Measurements from ENCODE around the gene GUCA2A.
"Not testable (repeated sequence)": the region's sequence is repeated elsewhere in the genome, so short reads cannot be mapped to it uniquely, and the experiment has no call there.

The GUCA2A gene

GRCh38 chr1:42164551-42165420 is at the start of gene GUCA2A:
Gene GUCA2A, minus strand, starts transcription at chr1:42164745. Its CDS starts 33 bp downstream, at chr1:42164712.
- DNase-seq = no peak

GRCh38 chr1:42211224-42211623 is 46.7 kb upstream of the GUCA2A start:
- DNase-seq = no peak

- DNase-seq = no peak
Measured at GRCh38 chr1:42210421-42211133, 46.0 kb upstream of the GUCA2A start.

- no peak for DNase-seq
Measured at GRCh38 chr1:42209526-42210251, 45.1 kb upstream of the GUCA2A start.

- not testable (repeated sequence) for DNase-seq
Measured at GRCh38 chr1:42206930-42207329, 42.4 kb upstream of the GUCA2A start.

- no peak for DNase-seq
Measured at GRCh38 chr1:42206164-42206563, 41.6 kb upstream of the GUCA2A start.

GRCh38 chr1:42201986-42202385 is 37.4 kb upstream of the GUCA2A start:
- DNase-seq = no peak

GRCh38 chr1:42198251-42198650 is 33.7 kb upstream of the GUCA2A start:
- no peak for DNase-seq

- no peak for DNase-seq
Measured at GRCh38 chr1:42195841-42196240, 31.3 kb upstream of the GUCA2A start.

GRCh38 chr1:42192106-42192505 is 27.6 kb upstream of the GUCA2A start:
- no peak for DNase-seq

- DNase-seq = no peak
Measured at GRCh38 chr1:42191319-42191718, 26.8 kb upstream of the GUCA2A start.

- DNase-seq = no peak
Measured at GRCh38 chr1:42189931-42190853, 25.6 kb upstream of the GUCA2A start.

- no peak for DNase-seq
Measured at GRCh38 chr1:42186152-42186551, 21.6 kb upstream of the GUCA2A start.

GRCh38 chr1:42184616-42185015 is 20.1 kb upstream of the GUCA2A start:
- no peak for DNase-seq

GRCh38 chr1:42183957-42184268 is 19.4 kb upstream of the GUCA2A start:
- no peak for DNase-seq

GRCh38 chr1:42183210-42183956 is 18.8 kb upstream of the GUCA2A start:
- DNase-seq = no peak

GRCh38 chr1:42181687-42182086 is 17.1 kb upstream of the GUCA2A start:
- no peak for DNase-seq

GRCh38 chr1:42179900-42180329 is 15.4 kb upstream of the GUCA2A start:
- no peak for DNase-seq

- no peak for DNase-seq
Measured at GRCh38 chr1:42179275-42179674, 14.7 kb upstream of the GUCA2A start.

- DNase-seq = no peak
Measured at GRCh38 chr1:42178249-42178648, 13.7 kb upstream of the GUCA2A start.

- DNase-seq = no peak
Measured at GRCh38 chr1:42177541-42177981, 13.0 kb upstream of the GUCA2A start.
